K562 (cell line): ENCODE data around the gene LRRTM1. TPM values are rescaled to one million over a fixed set of nuclear protein-coding genes. Genes with fewer than 3 reads are reported as not detected.

ENCODE experiments used
- AFF4 ChIP-seq: sonication (generic); formaldehyde crosslinking; IDR thresholded peaks from 2 replicates; pipeline ENCODE4 v1.8.0; 2023; ENCODE audit warnings: mild to moderate bottlenecking, missing genetic modification reagents
- BCL6 ChIP-seq: fragments of 250-450 bp; sonication (Bioruptor Pico); IDR thresholded peaks from 2 replicates; pipeline ENCODE4 v1.4.0; 2020
- CREB3L1 ChIP-seq: fragments of 450-650 bp; IDR thresholded peaks from 2 replicates; pipeline ENCODE4 v1.6.1; 2014; ENCODE audit warnings: low read depth, mild to moderate bottlenecking, moderate library complexity, borderline replicate concordance
- GMEB1 ChIP-seq: fragments of 250-450 bp; sonication (Bioruptor Pico); IDR thresholded peaks from 2 replicates; pipeline ENCODE4 v1.4.0; 2020; ENCODE audit warnings: mild to moderate bottlenecking
- HMGXB4 ChIP-seq: sonication (generic); formaldehyde crosslinking; IDR thresholded peaks from 2 replicates; pipeline ENCODE4 v1.8.1; 2023; ENCODE audit warnings: mild to moderate bottlenecking, missing genetic modification reagents
- KDM4B ChIP-seq, 2 experiments: fragments of 450-650 bp in 1 of 2; sonication (generic) in 1 of 2; IDR thresholded peaks; 2 replicates each; pipeline ENCODE4 v1.6.1; 2016 to 2017; ENCODE audit warnings: borderline replicate concordance in 2 of 2, antibody characterized with exemption in 1 of 2, low read depth in 1 of 2, mild to moderate bottlenecking in 1 of 2
- POLR3G ChIP-seq: IDR thresholded peaks from 2 replicates; pipeline ENCODE4 v1.6.1; 2011; ENCODE audit not compliant: insufficient read length, insufficient replicate concordance; ENCODE audit errors: extremely low read depth
- SMARCE1 ChIP-seq: fragments of 450-650 bp; IDR thresholded peaks from 2 replicates; pipeline ENCODE4 v1.7.1; 2016; ENCODE audit warnings: mild to moderate bottlenecking
- THRAP3 ChIP-seq: fragments of 450-650 bp; IDR thresholded peaks from 2 replicates; pipeline ENCODE4 v1.6.1; 2016; ENCODE audit warnings: mild to moderate bottlenecking, inconsistent platforms, borderline replicate concordance
- YY1 ChIP-seq, 3 experiments: IDR thresholded peaks; 2 replicates each; pipeline ENCODE4 v1.6.1; 2011; ENCODE audit warnings: low read length in 2 of 3, mild to moderate bottlenecking in 2 of 3, moderate library complexity in 2 of 3, borderline replicate concordance in 1 of 3, control low read depth in 1 of 3, low read depth in 1 of 3; ENCODE audit not compliant: insufficient read depth in 3 of 3, insufficient replicate concordance in 2 of 3, control insufficient read depth in 1 of 3, insufficient read length in 1 of 3; ENCODE audit errors: extremely low read depth in 1 of 3
- ZBTB26 ChIP-seq: fragments of 450-650 bp; formaldehyde crosslinking; IDR thresholded peaks from 2 replicates; pipeline ENCODE4 v1.4.0; 2022; ENCODE audit warnings: missing genetic modification characterization
- ZEB2 ChIP-seq: fragments of 450-650 bp; IDR thresholded peaks from 2 replicates; pipeline ENCODE4 v1.6.1; 2016
- ZFX ChIP-seq: sonication (generic); formaldehyde crosslinking; IDR thresholded peaks from 2 replicates; pipeline ENCODE4 v1.8.0; 2022; ENCODE audit warnings: mild to moderate bottlenecking, missing genetic modification reagents, moderate library complexity
- ZNF57 ChIP-seq: fragments of 450-650 bp; formaldehyde crosslinking; IDR thresholded peaks from 2 replicates; pipeline ENCODE4 v1.4.0; 2020; ENCODE audit warnings: mild to moderate bottlenecking, moderate library complexity
- ZNF740 ChIP-seq, 3 experiments: fragments of 200-800 bp in 1 of 3; sonication (Bioruptor generic) in 1 of 3; sonication (generic) in 1 of 3; formaldehyde crosslinking in 1 of 3; IDR thresholded peaks; 2 replicates each; pipeline versions ENCODE4 v1.6.1 to v1.8.0; 2016 to 2022; ENCODE audit warnings: mild to moderate bottlenecking in 2 of 3, missing compliant biosample characterization in 2 of 3, missing genetic modification characterization in 2 of 3, missing genetic modification reagents in 1 of 3
- polyA plus RNA-seq, 8 experiments: library from polyadenylated mRNA; depleted of rRNA in 4 of 8; stranded (reverse) in 5 of 8; unstranded in 3 of 8; fragments of >200 nt; fragmentation: Nextera tagmentation in 2 of 8; fragmentation: Illumina TruSeq in 1 of 8; extraction: Ambion mirVana in 2 of 8; extraction: Trizol in 1 of 8; gene quantifications; 2 replicates each; pipeline versions ENCODE4 v1.2.1 to v1.2.3, GENCODE V29; 2011 to 2014; ENCODE audit warnings: inconsistent platforms in 1 of 8, missing spikeins in 1 of 8
- total RNA-seq, 7 experiments: library from RNA; depleted of rRNA in 6 of 7; stranded (reverse); fragments of >200 nt in 6 of 7; fragmentation: Illumina TruSeq in 2 of 7; extraction: Trizol in 2 of 7; gene quantifications; 2 replicates each; pipeline versions ENCODE4 v1.2.1 to v1.2.3, GENCODE V29; 2011 to 2021; ENCODE audit warnings: low replicate concordance in 1 of 7

The LRRTM1 gene
- total and polyA plus RNA-seq, 9 of the 15 experiments (the other 6 are each of a cell fraction or from before 2014, with no cell fraction given), result 0.07 to 0.33 (median 0.11) TPM; not detected in 6

- TF ChIP-seq KDM4B (IDR thresholded peaks at IDR 0.05; ENCODE audit: borderline replicate concordance in 2 of 2, low read depth in 1 of 2) (no peak), ZNF740 (CRISPR knock-in tag; IDR thresholded peaks at IDR 0.05) (no peak), ZNF740 (tag; IDR thresholded peaks at IDR 0.05) (no peak), AFF4 (CRISPR knock-in tag) (no peak), THRAP3 (no peak), BCL6 (CRISPR knock-in tag) (no peak), ZEB2 (peak; percentile 98), GMEB1 (no peak), CREB3L1 (no peak), YY1 (IDR thresholded peaks at IDR 0.05; ENCODE audit: borderline replicate concordance in 1 of 3, control insufficient read depth in 1 of 3, extremely low read depth in 1 of 3, insufficient read depth in 3 of 3, insufficient read length in 1 of 3, insufficient replicate concordance in 2 of 3, low read depth in 1 of 3, low read length in 2 of 3) (no peak), ZFX (no peak), SMARCE1 (peak; percentile 91), HMGXB4 (CRISPR knock-in tag) (no peak), ZNF57 (no peak), ZBTB26 (CRISPR knock-in tag) (no peak), POLR3G (no peak)
Observed at GRCh38 chr2:80312282-80312839, 7.8 kb upstream of the LRRTM1 start (continued).
